Measurements from ENCODE around the gene ZNFX1.
"Not testable (repeated sequence)": the region's sequence is repeated elsewhere in the genome, so short reads cannot be mapped to it uniquely, and the experiment has no call there.

ZNFX1 gene

DNA sequence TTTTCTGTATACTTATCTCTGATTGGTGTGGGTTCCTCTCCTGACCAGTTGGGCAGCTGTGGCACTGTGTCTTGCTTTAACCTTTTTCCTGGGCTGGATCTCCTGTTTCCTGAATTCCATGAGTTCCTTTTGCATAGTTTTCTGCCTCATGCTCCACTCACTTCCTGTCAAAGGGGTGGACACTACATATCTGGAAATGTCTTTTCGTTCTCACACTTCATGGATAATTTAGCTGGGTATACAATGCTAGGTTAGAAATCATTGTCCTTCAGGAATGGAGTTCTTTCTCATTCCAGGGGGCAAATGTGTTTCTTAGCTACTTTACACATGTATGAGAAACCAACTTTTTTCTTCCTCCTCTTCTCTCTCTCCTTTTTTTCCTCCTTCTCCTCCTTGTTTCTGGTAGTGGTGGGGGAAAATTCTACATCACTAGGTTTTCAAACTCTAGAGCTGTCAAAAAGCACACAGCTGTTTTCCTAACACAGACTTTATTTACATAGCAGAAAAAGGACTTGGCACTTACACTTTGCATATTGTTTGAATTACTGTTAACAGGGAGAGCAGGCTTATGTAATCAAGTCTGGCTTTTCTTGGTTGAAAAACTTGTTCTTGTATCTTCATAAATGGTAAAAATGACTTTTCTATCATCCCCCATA, 67.6 kb downstream of the ZNFX1 start:
- no peak for DNase-seq (ENCODE audit: low spot score)

DNA sequence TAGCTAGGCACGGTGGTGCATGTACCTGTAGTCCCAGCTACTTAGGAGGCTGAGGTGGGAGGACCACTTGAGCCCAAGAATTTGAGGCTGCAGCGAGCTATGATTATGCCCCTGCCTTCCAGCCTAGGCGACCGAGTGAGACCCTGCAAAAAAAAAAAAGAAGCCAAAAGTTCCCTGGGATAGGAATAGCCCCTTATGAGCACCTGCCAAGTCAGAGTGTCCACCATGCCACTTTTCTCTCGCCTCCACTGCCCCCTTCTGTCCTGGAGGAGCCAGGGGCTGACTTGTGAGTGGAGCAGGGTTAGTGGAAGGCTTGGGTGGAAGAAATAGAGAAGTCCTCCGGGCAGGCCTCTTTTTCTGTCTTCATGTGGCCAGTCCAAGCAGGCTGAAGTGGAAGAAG, 70.8 kb downstream of the ZNFX1 start:
- DNase-seq (ENCODE audit: low spot score): no peak

DNA sequence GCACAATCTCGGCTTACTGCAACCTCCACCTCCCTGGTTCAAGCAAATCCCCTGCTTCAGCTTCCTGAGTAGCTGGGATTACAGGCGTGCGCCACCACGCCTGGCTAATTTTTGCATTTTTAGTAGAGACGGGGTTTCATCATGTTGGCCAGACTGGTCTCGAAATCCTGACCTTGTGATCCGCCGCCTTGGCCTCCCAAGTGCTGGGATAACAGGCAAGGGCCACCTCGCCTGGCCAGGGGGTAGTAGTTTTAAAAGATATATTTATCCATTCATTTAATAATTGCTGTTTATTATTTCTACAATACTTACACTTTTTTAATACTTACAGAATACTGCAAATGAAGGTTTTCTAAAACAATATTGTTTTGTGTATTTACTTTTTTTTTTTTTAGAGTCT, 74.1 kb downstream of the ZNFX1 start:
- no peak for DNase-seq (ENCODE audit: low spot score)

DNA sequence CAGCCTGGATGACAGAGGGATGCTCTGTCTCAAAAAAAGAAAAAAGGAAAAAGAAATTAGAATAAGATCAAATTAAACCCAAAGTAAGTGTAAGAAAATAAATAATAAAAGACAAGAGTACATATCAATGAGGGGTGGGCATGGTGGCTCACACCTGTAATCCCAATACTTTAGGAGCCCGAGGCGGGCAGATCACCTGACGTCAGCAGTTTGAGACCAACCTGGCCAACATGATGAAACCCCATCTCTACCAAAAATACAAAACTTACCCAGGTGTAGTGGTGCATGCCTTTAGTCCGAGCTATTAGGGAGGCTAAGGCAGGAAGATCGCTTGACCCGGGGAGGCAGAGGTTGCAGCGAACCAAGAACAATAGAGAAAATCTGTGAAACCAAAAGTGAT, 74.8 kb downstream of the ZNFX1 start:
- DNase-seq (ENCODE audit: low spot score): no peak

GRCh38 chr20:49199729-49200293, 78.0 kb downstream of the ZNFX1 start:
- no peak for DNase-seq (ENCODE audit: low spot score)

GRCh38 chr20:49192944-49193518, 84.8 kb downstream of the ZNFX1 start:
- not testable (repeated sequence) for DNase-seq (ENCODE audit: low spot score)

Data from Ammon's horn (tissue), 1 donor.